Cardiac muscle cell (in vitro differentiated cells and primary cell): ENCODE results near the gene FAM221B. TPM values are rescaled to one million over a fixed set of nuclear protein-coding genes. Genes with fewer than 3 reads are reported as not detected.
A peak's percentile ranks its signal among the peaks of the same experiment; 100 is the strongest.

Experiments
- DNase-seq, 2 donors: peaks; one replicate each; pipeline versions ENCODE4 v3.0.0 to v3.0.0-alpha.2; 2010 to 2017; ENCODE audit warnings: low read depth in 1 of 2, low spot score in 1 of 2
- H3K27ac ChIP-seq: fragments of 200-600 bp; sonication (generic); 2 replicates; pipeline ENCODE4 v1.5.1; 2016
- H3K27me3 ChIP-seq: fragments of 200-600 bp; sonication (generic); 2 replicates; pipeline ENCODE4 v1.6.0; 2016; ENCODE audit warnings: control low read depth
- H3K36me3 ChIP-seq: fragments of 200-600 bp; sonication (generic); 2 replicates; pipeline ENCODE4 v1.5.1; 2016; ENCODE audit warnings: control low read depth
- H3K4me1 ChIP-seq: fragments of 200-600 bp; sonication (generic); 2 replicates; pipeline ENCODE4 v1.8.1; 2017; ENCODE audit warnings: low read depth, mild to moderate bottlenecking, mixed run types
- H3K4me3 ChIP-seq: fragments of 200-600 bp; sonication (generic); 2 replicates; pipeline ENCODE4 v1.5.1; 2016; ENCODE audit warnings: mild to moderate bottlenecking
- H3K9me3 ChIP-seq: fragments of 200-600 bp; sonication (generic); 2 replicates; pipeline ENCODE4 v1.5.1; 2017; ENCODE audit warnings: low read depth, mild to moderate bottlenecking, control low read depth
- CTCF ChIP-seq: IDR thresholded peaks from 2 replicates; pipeline ENCODE4 v1.5.1; 2012; ENCODE audit warnings: low read depth, mild to moderate bottlenecking, low read length
- polyA plus RNA-seq: library from polyadenylated mRNA; unstranded; fragments of >200 nt; fragmentation: Nextera tagmentation; extraction: Ambion mirVana; gene quantifications from 2 replicates; pipeline ENCODE4 v1.2.1, GENCODE V29; 2016
- total RNA-seq: library from RNA; depleted of rRNA; stranded (reverse); fragments of >200 nt; gene quantifications from 2 replicates; pipeline ENCODE4 v1.2.3, GENCODE V29; 2016

The FAM221B gene
- total and polyA plus RNA-seq, 2 experiments from 2014 or later = 0.66 TPM; not detected in 1

GRCh38 chr9:35840881-35841644 is 12.5 kb upstream of the FAM221B start:
- TF ChIP-seq CTCF = no peak
- peaks cover 11% of the 10 kb centered on the region for H3K27me3 ChIP-seq
- DNase-seq = no peak

GRCh38 chr9:35839926-35840325 is 11.4 kb upstream of the FAM221B start:
- Histone ChIP-seq H3K4me1 (no peaks in the 10 kb centered on the region), H3K27ac (no peak overlapping the region), H3K4me3 (no peak overlapping the region), H3K9me3 (no peaks in the 10 kb centered on the region), H3K27me3 (peaks cover 1% of the 10 kb centered on the region), H3K36me3 (no peaks in the 10 kb centered on the region)
- TF ChIP-seq CTCF = no peak
- DNase-seq = no peak

More at GRCh38 chr9:35840881-35841644, 12.5 kb upstream of the FAM221B start:
- H3K27ac ChIP-seq = no peak overlapping the region
- H3K9me3 ChIP-seq = no peaks in the 10 kb centered on the region
- H3K4me3 ChIP-seq = no peak overlapping the region
- no peaks in the 10 kb centered on the region for H3K36me3 ChIP-seq
- no peaks in the 10 kb centered on the region for H3K4me1 ChIP-seq

GRCh38 chr9:35836595-35836994 is 8.1 kb upstream of the FAM221B start:
- DNase-seq = no peak
- H3K27ac ChIP-seq = no peak overlapping the region
- peaks cover 15% of the 10 kb centered on the region for H3K4me1 ChIP-seq
- TF ChIP-seq CTCF = no peak
- no peaks in the 10 kb centered on the region for H3K27me3 ChIP-seq
- no peaks in the 10 kb centered on the region for H3K9me3 ChIP-seq
- H3K4me3 ChIP-seq = no peak overlapping the region
- no peaks in the 10 kb centered on the region for H3K36me3 ChIP-seq

- Histone ChIP-seq H3K4me3 (no peak overlapping the region), H3K9me3 (no peaks in the 10 kb centered on the region), H3K36me3 (no peaks in the 10 kb centered on the region), H3K4me1 (peaks cover 15% of the 10 kb centered on the region), H3K27ac (peak overlapping the region; percentile 34), H3K27me3 (no peaks in the 10 kb centered on the region)
- no peak for DNase-seq
- no peak for TF ChIP-seq CTCF
Observed at GRCh38 chr9:35835766-35836165, 7.2 kb upstream of the FAM221B start.

GRCh38 chr9:35835216-35835632 is 6.7 kb upstream of the FAM221B start:
- Histone ChIP-seq H3K27ac (peak overlapping the region; percentile 34), H3K4me3 (no peak overlapping the region), H3K36me3 (no peaks in the 10 kb centered on the region), H3K9me3 (no peaks in the 10 kb centered on the region), H3K4me1 (peaks cover 15% of the 10 kb centered on the region), H3K27me3 (no peaks in the 10 kb centered on the region)
- DNase-seq = peak in 1 of 2 donors; percentile 10
- TF ChIP-seq CTCF = peak; percentile 32
